Measurements from ENCODE around the gene PIGM.

GRCh38 chr1:160064164-160064563 is 32.4 kb upstream of the PIGM start:
- TF ChIP-seq CTCF (IDR thresholded peaks at IDR 0.05; ENCODE audit: poor library complexity) (no peak), EZH2phosphoT487 (IDR thresholded peaks at IDR 0.05; ENCODE audit: low read depth, severe bottlenecking, unreplicated experiment) (no peak)

All from hepatocyte (in vitro differentiated cells).